ENCODE measurements around the gene POGLUT3.

The POGLUT3 gene

DNA sequence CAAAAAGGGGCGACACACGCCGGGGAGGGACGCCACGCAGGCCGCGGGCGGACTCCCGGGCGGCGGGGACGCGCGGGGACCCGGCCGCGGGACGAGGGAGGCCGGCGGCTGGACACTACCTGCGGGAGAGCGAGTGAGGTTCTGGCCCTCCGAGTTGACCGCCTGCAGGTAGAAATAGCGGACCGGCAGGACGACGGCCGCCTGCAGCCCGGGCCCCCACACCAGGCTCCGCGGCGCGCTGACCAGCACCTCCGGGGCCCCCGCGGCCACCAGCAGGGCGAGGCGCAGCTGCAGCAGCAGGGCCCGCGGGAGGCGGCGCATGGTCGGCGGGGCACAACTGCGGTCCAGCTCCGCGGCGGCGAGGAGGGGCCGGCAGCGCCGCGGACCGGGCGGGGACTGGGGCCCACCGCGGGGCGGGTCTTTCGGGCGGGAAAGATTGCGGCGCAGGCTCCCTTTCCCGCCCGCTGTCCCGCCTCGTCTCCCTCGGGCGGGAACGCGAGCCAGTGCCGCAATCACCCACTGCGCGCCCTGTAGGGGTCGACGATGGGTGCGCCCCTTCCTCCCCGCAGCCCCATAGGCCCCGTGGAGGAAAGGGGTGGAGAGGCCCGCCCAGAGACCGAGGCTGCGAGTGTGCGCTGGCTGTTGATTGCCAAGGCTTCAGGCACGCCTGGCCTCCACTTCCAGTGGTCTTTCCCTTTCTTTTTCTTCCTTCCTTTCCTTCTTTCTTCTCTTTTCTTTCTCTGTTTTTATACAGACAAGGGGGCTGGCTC is at the start of gene POGLUT3 (continued):
- TF ChIP-seq ATF2 (tag by site-specific recombination; IDR thresholded peaks at IDR 0.05; ENCODE audit: low read depth) (no peak), ZNF623 (tag by site-specific recombination; IDR thresholded peaks at IDR 0.05) (no peak), SP3 (tag by site-specific recombination; IDR thresholded peaks at IDR 0.05) (peak; percentile 79), ZBTB20 (tag by site-specific recombination; IDR thresholded peaks at IDR 0.05) (no peak), ZNF544 (tag by site-specific recombination; IDR thresholded peaks at IDR 0.05) (no peak), ZNF830 (tag by site-specific recombination; IDR thresholded peaks at IDR 0.05; ENCODE audit: low read depth) (no peak), ZNF747 (tag by site-specific recombination; IDR thresholded peaks at IDR 0.05) (no peak), ZNF600 (tag by site-specific recombination; IDR thresholded peaks at IDR 0.05) (peak; percentile 48; the same call in 1 of the 2 replicates), ZNF560 (tag by site-specific recombination; IDR thresholded peaks at IDR 0.05; ENCODE audit: borderline replicate concordance) (no peak), HIC1 (tag by site-specific recombination; IDR thresholded peaks at IDR 0.05) (0 out of 2 replicates have a peak, but pooled peaks have one; percentile 37), RBAK (tag by site-specific recombination; IDR thresholded peaks at IDR 0.05) (no peak), ZNF785 (tag by site-specific recombination; IDR thresholded peaks at IDR 0.05) (no peak), ZNF404 (tag by site-specific recombination; IDR thresholded peaks at IDR 0.05) (no peak), ZNF362 (tag by site-specific recombination; IDR thresholded peaks at IDR 0.05) (no peak), ZNF16 (tag by site-specific recombination; IDR thresholded peaks at IDR 0.05; ENCODE audit: low read depth) (no peak), ZNF302 (tag by site-specific recombination; IDR thresholded peaks at IDR 0.05; ENCODE audit: low read depth) (no peak)
- TF ChIP-seq, protein P1, sequence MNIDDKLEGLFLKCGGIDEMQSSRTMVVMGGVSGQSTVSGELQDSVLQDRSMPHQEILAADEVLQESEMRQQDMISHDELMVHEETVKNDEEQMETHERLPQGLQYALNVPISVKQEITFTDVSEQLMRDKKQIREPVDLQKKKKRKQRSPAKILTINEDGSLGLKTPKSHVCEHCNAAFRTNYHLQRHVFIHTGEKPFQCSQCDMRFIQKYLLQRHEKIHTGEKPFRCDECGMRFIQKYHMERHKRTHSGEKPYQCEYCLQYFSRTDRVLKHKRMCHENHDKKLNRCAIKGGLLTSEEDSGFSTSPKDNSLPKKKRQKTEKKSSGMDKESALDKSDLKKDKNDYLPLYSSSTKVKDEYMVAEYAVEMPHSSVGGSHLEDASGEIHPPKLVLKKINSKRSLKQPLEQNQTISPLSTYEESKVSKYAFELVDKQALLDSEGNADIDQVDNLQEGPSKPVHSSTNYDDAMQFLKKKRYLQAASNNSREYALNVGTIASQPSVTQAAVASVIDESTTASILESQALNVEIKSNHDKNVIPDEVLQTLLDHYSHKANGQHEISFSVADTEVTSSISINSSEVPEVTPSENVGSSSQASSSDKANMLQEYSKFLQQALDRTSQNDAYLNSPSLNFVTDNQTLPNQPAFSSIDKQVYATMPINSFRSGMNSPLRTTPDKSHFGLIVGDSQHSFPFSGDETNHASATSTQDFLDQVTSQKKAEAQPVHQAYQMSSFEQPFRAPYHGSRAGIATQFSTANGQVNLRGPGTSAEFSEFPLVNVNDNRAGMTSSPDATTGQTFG (tag by site-specific recombination; IDR thresholded peaks at IDR 0.05; ENCODE audit: borderline replicate concordance), result no peak
- TF ChIP-seq, protein P2, sequence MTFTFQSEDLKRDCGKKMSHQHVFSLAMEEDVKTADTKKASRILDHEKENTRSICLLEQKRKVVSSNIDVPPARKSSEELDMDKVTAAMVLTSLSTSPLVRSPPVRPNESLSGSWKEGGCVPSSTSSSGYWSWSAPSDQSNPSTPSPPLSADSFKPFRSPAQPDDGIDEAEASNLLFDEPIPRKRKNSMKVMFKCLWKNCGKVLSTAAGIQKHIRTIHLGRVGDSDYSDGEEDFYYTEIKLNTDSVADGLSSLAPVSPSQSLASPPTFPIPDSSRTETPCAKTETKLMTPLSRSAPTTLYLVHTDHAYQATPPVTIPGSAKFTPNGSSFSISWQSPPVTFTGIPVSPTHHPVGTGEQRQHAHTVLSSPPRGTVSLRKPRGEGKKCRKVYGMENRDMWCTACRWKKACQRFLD (tag by site-specific recombination; IDR thresholded peaks at IDR 0.05), result no peak
- TF ChIP-seq, protein P3, sequence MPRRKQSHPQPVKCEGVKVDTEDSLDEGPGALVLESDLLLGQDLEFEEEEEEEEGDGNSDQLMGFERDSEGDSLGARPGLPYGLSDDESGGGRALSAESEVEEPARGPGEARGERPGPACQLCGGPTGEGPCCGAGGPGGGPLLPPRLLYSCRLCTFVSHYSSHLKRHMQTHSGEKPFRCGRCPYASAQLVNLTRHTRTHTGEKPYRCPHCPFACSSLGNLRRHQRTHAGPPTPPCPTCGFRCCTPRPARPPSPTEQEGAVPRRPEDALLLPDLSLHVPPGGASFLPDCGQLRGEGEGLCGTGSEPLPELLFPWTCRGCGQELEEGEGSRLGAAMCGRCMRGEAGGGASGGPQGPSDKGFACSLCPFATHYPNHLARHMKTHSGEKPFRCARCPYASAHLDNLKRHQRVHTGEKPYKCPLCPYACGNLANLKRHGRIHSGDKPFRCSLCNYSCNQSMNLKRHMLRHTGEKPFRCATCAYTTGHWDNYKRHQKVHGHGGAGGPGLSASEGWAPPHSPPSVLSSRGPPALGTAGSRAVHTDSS (tag by site-specific recombination; IDR thresholded peaks at IDR 0.05), result no peak
- TF ChIP-seq, protein P4, sequence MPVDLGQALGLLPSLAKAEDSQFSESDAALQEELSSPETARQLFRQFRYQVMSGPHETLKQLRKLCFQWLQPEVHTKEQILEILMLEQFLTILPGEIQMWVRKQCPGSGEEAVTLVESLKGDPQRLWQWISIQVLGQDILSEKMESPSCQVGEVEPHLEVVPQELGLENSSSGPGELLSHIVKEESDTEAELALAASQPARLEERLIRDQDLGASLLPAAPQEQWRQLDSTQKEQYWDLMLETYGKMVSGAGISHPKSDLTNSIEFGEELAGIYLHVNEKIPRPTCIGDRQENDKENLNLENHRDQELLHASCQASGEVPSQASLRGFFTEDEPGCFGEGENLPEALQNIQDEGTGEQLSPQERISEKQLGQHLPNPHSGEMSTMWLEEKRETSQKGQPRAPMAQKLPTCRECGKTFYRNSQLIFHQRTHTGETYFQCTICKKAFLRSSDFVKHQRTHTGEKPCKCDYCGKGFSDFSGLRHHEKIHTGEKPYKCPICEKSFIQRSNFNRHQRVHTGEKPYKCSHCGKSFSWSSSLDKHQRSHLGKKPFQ (tag by site-specific recombination; IDR thresholded peaks at IDR 0.05), result no peak
- TF ChIP-seq, protein P5, sequence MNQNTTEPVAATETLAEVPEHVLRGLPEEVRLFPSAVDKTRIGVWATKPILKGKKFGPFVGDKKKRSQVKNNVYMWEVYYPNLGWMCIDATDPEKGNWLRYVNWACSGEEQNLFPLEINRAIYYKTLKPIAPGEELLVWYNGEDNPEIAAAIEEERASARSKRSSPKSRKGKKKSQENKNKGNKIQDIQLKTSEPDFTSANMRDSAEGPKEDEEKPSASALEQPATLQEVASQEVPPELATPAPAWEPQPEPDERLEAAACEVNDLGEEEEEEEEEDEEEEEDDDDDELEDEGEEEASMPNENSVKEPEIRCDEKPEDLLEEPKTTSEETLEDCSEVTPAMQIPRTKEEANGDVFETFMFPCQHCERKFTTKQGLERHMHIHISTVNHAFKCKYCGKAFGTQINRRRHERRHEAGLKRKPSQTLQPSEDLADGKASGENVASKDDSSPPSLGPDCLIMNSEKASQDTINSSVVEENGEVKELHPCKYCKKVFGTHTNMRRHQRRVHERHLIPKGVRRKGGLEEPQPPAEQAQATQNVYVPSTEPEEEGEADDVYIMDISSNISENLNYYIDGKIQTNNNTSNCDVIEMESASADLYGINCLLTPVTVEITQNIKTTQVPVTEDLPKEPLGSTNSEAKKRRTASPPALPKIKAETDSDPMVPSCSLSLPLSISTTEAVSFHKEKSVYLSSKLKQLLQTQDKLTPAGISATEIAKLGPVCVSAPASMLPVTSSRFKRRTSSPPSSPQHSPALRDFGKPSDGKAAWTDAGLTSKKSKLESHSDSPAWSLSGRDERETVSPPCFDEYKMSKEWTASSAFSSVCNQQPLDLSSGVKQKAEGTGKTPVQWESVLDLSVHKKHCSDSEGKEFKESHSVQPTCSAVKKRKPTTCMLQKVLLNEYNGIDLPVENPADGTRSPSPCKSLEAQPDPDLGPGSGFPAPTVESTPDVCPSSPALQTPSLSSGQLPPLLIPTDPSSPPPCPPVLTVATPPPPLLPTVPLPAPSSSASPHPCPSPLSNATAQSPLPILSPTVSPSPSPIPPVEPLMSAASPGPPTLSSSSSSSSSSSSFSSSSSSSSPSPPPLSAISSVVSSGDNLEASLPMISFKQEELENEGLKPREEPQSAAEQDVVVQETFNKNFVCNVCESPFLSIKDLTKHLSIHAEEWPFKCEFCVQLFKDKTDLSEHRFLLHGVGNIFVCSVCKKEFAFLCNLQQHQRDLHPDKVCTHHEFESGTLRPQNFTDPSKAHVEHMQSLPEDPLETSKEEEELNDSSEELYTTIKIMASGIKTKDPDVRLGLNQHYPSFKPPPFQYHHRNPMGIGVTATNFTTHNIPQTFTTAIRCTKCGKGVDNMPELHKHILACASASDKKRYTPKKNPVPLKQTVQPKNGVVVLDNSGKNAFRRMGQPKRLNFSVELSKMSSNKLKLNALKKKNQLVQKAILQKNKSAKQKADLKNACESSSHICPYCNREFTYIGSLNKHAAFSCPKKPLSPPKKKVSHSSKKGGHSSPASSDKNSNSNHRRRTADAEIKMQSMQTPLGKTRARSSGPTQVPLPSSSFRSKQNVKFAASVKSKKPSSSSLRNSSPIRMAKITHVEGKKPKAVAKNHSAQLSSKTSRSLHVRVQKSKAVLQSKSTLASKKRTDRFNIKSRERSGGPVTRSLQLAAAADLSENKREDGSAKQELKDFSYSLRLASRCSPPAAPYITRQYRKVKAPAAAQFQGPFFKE (tag by site-specific recombination; IDR thresholded peaks at IDR 0.05; ENCODE audit: borderline replicate concordance), result no peak

Measured in HEK293 (cell line).